ENCODE data around the gene HPCAL4. TPM values are rescaled to one million over a fixed set of nuclear protein-coding genes. Genes with fewer than 3 reads are reported as not detected.
A peak's percentile ranks its signal among the peaks of the same experiment; 100 is the strongest.

HPCAL4 gene
- total RNA-seq, 4 donors from 2014 or later, result not detected

DNA sequence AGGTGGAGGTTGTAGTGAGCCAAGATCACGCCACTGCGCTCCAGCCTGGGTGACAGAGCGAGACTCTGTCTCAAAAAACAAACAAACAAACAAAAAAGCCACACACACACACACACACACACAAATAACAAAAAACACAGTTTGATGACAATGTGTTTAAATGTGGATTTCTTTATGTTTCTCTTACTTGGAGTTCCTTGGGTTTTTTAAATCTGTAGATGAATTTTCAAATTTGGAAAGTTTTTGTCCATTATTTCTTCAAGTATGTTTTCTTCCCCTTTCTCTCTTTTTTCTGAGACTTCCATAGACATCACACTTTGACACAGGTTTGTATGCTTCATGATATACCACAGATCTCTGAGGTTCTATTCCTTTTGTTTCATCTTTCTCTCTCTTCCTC is 35.4 kb upstream of the HPCAL4 start:
- WGBS, 2 donors, result 80 to 82% methylated on average over 3 of the region's 3 CpGs
- no peak overlapping the region for H3K4me3 ChIP-seq (ENCODE audit: low read depth, poor library complexity, severe bottlenecking)
- intact Hi-C loops (cut with DNase I; ENCODE audit: low total_unique reads), result loop anchor here (10.0 kb wide), 1 partner anchor 1882 kb away; no protein-coding TSS in a partner anchor
- TF ChIP-seq, protein P1, sequence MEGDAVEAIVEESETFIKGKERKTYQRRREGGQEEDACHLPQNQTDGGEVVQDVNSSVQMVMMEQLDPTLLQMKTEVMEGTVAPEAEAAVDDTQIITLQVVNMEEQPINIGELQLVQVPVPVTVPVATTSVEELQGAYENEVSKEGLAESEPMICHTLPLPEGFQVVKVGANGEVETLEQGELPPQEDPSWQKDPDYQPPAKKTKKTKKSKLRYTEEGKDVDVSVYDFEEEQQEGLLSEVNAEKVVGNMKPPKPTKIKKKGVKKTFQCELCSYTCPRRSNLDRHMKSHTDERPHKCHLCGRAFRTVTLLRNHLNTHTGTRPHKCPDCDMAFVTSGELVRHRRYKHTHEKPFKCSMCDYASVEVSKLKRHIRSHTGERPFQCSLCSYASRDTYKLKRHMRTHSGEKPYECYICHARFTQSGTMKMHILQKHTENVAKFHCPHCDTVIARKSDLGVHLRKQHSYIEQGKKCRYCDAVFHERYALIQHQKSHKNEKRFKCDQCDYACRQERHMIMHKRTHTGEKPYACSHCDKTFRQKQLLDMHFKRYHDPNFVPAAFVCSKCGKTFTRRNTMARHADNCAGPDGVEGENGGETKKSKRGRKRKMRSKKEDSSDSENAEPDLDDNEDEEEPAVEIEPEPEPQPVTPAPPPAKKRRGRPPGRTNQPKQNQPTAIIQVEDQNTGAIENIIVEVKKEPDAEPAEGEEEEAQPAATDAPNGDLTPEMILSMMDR (IDR thresholded peaks at IDR 0.05), result no peak
- no peak for TF ChIP-seq POLR2A (IDR thresholded peaks at IDR 0.05)
- DNase-seq (ENCODE audit: low spot score in 2 of 2), result no peak

DNA sequence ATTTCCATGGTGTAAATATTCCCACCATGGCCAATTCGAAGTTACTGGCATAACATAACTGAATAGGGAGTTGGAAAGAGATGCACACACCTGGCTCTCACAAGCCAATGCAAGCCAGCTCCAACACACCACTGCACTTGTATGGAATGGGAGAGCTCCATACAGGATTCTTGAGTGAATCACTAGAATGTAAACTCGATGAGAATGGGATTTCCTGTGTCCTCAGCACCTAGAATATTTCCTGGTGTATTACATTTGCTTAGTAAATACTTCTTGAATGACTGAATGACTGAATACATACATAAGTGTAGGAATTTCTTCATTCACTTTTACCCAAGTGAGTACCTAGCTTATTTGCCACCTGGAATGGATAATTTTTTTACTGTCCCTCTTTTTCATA is 31.3 kb upstream of the HPCAL4 start:
- 26 to 32% methylated on average over 2 of the region's 2 CpGs for WGBS, 2 donors
- no peak for DNase-seq (ENCODE audit: low spot score in 2 of 2)
- intact Hi-C loops (cut with DNase I; ENCODE audit: low total_unique reads), result loop anchor here (10.0 kb wide), 1 partner anchor 1878 kb away; no protein-coding TSS in a partner anchor
- TF ChIP-seq, protein P1 (IDR thresholded peaks at IDR 0.05), result no peak
- no peak for TF ChIP-seq POLR2A (IDR thresholded peaks at IDR 0.05)
- H3K4me3 ChIP-seq (ENCODE audit: low read depth, poor library complexity, severe bottlenecking), result no peak overlapping the region

DNA sequence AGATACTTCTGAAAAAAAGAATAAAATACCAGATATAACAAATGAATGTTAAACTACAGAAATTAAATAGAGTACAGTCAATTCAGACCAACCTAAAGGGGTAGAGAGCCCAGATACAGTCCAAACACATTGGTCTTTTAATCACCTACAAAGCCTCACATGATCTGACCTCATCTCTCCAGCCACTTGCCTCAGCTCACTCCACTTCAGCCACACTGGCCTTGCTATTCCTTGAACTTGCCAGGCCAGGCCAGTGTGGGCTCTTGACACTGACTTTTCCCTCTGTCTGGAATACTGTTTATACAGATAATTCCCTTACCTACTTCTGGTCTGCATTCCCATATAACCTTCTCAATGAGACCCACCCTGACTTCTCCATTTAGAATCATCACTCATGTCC is 30.4 kb upstream of the HPCAL4 start:
- H3K4me3 ChIP-seq (ENCODE audit: low read depth, poor library complexity, severe bottlenecking), result no peak overlapping the region
- no peak for DNase-seq (ENCODE audit: low spot score in 2 of 2)
- intact Hi-C loops (cut with DNase I; ENCODE audit: low total_unique reads), result loop anchor here (10.0 kb wide), 1 partner anchor 1877 kb away; no protein-coding TSS in a partner anchor
- TF ChIP-seq POLR2A (IDR thresholded peaks at IDR 0.05), result no peak
- TF ChIP-seq, protein P1 (IDR thresholded peaks at IDR 0.05), result no peak

DNA sequence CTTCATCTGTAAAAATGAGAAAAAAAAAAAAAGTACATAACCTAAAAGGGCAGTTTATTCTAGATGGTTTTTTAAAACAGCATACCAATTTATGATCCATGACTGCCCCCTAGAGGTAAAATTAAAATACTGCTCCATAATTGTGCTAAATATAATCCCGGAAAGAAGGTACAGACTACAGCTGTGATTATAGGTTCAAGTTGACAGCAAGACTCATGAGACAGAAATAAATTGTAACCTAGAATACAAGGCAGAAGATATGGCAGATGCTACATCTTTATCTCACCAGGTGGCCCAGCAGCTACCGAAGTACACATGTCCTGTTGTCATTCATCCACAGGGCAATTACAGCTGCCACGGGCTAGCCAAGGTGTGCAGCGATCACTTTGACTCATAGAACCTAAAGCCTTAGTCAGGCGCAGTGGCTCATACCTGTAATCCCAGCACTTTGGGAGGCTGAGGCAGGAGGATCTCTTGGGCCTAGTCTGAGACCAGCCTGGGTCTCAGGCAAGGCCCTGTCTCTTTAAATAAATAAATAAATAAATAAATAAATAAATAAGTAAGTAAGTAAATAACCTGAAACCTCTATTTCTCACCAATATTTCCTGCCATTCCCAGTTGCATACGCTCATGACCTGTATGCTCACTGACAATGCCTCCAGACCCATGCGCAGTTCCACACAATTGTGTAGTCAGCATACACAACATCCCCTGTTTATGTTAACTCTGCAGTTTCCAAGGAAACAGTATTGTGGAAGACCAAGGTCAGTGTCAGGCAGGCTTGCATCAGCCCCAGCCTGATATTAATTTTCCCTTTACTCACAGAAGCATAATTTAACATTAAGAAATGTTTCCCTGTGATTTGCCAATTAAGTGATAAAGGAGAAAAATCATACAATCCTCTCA is 29.1 kb upstream of the HPCAL4 start:
- H3K4me3 ChIP-seq (ENCODE audit: low read depth, poor library complexity, severe bottlenecking), result no peak overlapping the region
- 40 to 41% methylated on average over 7 of the region's 7 CpGs for WGBS, 2 donors
- DNase-seq (ENCODE audit: low spot score in 2 of 2), result peak in 1 of 2 donors; percentile 75
- intact Hi-C loops (cut with DNase I; ENCODE audit: low total_unique reads), result loop anchor here (10.0 kb wide), 1 partner anchor 1876 kb away; no protein-coding TSS in a partner anchor
- no peak for TF ChIP-seq POLR2A (IDR thresholded peaks at IDR 0.05)
- TF ChIP-seq, protein P1 (IDR thresholded peaks at IDR 0.05), result no peak

DNA sequence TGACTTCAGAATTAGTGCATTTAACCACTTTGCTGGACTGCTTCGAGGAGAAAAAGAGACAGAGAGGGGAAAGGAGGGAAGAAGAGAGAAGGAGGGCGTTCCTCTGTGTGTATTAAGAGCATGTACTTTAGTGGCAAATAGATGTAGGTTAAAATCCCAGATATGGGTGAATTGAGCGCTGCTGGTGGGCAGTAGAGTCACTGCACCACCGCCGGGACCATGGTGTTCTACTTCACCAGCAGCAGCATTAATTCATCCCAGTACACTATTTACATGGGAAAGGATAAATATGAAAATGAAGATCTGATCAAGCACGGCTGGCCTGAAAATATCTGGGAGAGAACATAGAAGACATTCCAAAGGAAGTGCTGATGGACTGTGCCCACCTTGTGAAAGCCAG is 26.6 kb upstream of the HPCAL4 start:
- intact Hi-C loops (cut with DNase I; ENCODE audit: low total_unique reads), result loop anchor here (10.0 kb wide), 1 partner anchor 103 kb away; no protein-coding TSS in a partner anchor
- no peak for TF ChIP-seq POLR2A (IDR thresholded peaks at IDR 0.05)
- TF ChIP-seq, protein P1 (IDR thresholded peaks at IDR 0.05), result no peak
- no peak overlapping the region for H3K4me3 ChIP-seq (ENCODE audit: low read depth, poor library complexity, severe bottlenecking)
- DNase-seq (ENCODE audit: low spot score in 2 of 2), result peak in 1 of 2 donors; percentile 4
- WGBS, 2 donors, result 57 to 58% methylated on average over 6 of the region's 6 CpGs
